Ishikawa (cell line): ENCODE data around the gene TEX14.

Experiments used
- CEBPB ChIP-seq: IDR thresholded peaks from 2 replicates; pipeline ENCODE4 v1.6.1; 2012
- CREB1 ChIP-seq: IDR thresholded peaks from 2 replicates; pipeline ENCODE4 v1.6.1; 2012; ENCODE audit warnings: low read depth
- EGR1 ChIP-seq: IDR thresholded peaks from 2 replicates; pipeline ENCODE4 v1.6.1; 2012
- EP300 ChIP-seq: IDR thresholded peaks from 2 replicates; pipeline ENCODE4 v1.6.1; 2012; ENCODE audit warnings: borderline replicate concordance
- MAX ChIP-seq: IDR thresholded peaks from 2 replicates; pipeline ENCODE4 v1.6.1; 2012
- NFIC ChIP-seq: IDR thresholded peaks from 2 replicates; pipeline ENCODE4 v1.6.1; 2012
- RAD21 ChIP-seq: IDR thresholded peaks from 2 replicates; pipeline ENCODE4 v1.6.1; 2012; ENCODE audit warnings: low read depth
- REST ChIP-seq: IDR thresholded peaks from 2 replicates; pipeline ENCODE4 v1.6.1; 2012; ENCODE audit warnings: low read depth, mild to moderate bottlenecking
- TAF1 ChIP-seq: IDR thresholded peaks from 2 replicates; pipeline ENCODE4 v1.6.1; 2012; ENCODE audit warnings: low read depth, mild to moderate bottlenecking
- TCF12 ChIP-seq: IDR thresholded peaks from 2 replicates; pipeline ENCODE4 v1.6.1; 2012; ENCODE audit warnings: low read depth
- TEAD4 ChIP-seq: IDR thresholded peaks from 2 replicates; pipeline ENCODE4 v1.6.1; 2012
- USF1 ChIP-seq: IDR thresholded peaks from 2 replicates; pipeline ENCODE4 v1.6.1; 2012
- YY1 ChIP-seq: IDR thresholded peaks from 2 replicates; pipeline ENCODE4 v1.6.1; 2012; ENCODE audit warnings: low read depth
- ZBTB7A ChIP-seq: IDR thresholded peaks from 2 replicates; pipeline ENCODE4 v1.6.1; 2012; ENCODE audit warnings: low read depth

- TF ChIP-seq CEBPB = no peak
- no peak for TF ChIP-seq NFIC
- no peak for TF ChIP-seq MAX
- TF ChIP-seq EP300 = no peak
- TF ChIP-seq TAF1 = no peak
- TF ChIP-seq YY1 = no peak
- no peak for TF ChIP-seq REST
- TF ChIP-seq TEAD4 = no peak
- no peak for TF ChIP-seq EGR1
- TF ChIP-seq RAD21 = no peak
- no peak for TF ChIP-seq TCF12
- TF ChIP-seq CREB1 = no peak
- no peak for TF ChIP-seq USF1
- TF ChIP-seq ZBTB7A = no peak
These were observed 10.9 kb upstream of the TEX14 start for GRCh38 chr17:58702708-58703107.
